Thyroid gland (tissue), 4 donors: ENCODE data around the gene PPP2R2C. TPM values are rescaled to one million over a fixed set of nuclear protein-coding genes. Genes with fewer than 3 reads are reported as not detected.

Experiments used
- DNase-seq, 2 donors: peaks; one replicate each; pipeline ENCODE4 v3.0.0-alpha.2; 2019
- H3K27ac ChIP-seq, 3 donors: fragments of 200-600 bp; sonication (generic); 1 replicate in 2 of 3; 2 replicates in 1 of 3; pipeline ENCODE4 v1.5.1; 2016 to 2019; ENCODE audit warnings: mild to moderate bottlenecking in 1 of 3, moderate library complexity in 1 of 3
- H3K27me3 ChIP-seq: fragments of 200-600 bp; sonication (generic); one replicate; pipeline ENCODE4 v1.5.1; 2019
- H3K36me3 ChIP-seq, 2 donors: fragments of 200-600 bp; sonication (generic); one replicate each; pipeline ENCODE4 v1.5.1; 2016 to 2019
- H3K4me1 ChIP-seq, 2 donors: fragments of 200-600 bp; sonication (generic); one replicate each; pipeline ENCODE4 v1.5.1; 2017 to 2019
- H3K4me3 ChIP-seq, 3 donors: fragments of 200-600 bp; sonication (generic); replicated peaks in 1 of 3; 1 replicate in 2 of 3; 2 replicates in 1 of 3; pipeline ENCODE4 v1.5.1; 2016; ENCODE audit warnings: mild to moderate bottlenecking in 1 of 3
- H3K9me3 ChIP-seq: fragments of 200-600 bp; sonication (generic); one replicate; pipeline ENCODE4 v1.5.1; 2017
- CTCF ChIP-seq, 6 experiments: fragments of 200-600 bp in 3 of 6; fragments of 450-650 bp in 3 of 6; sonication (generic) in 3 of 6; IDR thresholded peaks; one replicate each; pipeline ENCODE4 v1.5.1; 2016 to 2019; ENCODE audit warnings: antibody characterized with exemption in 6 of 6, mild to moderate bottlenecking in 2 of 6, inconsistent platforms in 1 of 6, moderate library complexity in 1 of 6
- POLR2A ChIP-seq, 2 donors: fragments of 450-650 bp; IDR thresholded peaks; one replicate each; pipeline ENCODE4 v1.6.1; 2017; ENCODE audit warnings: antibody characterized with exemption in 2 of 2, mild to moderate bottlenecking in 2 of 2, moderate library complexity in 1 of 2
- WGBS, 2 donors: methylation state at CpG; one replicate each; pipeline ENCODE4 v1.1.5; 2017; 5-methylcytosine and 5-hydroxymethylcytosine counted together
- intact Hi-C: fragments of 100-400 bp; cut with DNase I; formaldehyde crosslinking; loops from one replicate; pipeline ENCODE4 v1.15.1; 2023
- total RNA-seq, 4 donors: library from RNA; depleted of rRNA; stranded (reverse); fragments of >200 nt; gene quantifications; one replicate each; pipeline ENCODE4 v1.2.3, GENCODE V29; 2016

The PPP2R2C gene
- total RNA-seq, 4 donors from 2014 or later = 0.15 to 1.5 (median 0.33) TPM; not detected in 1

DNA sequence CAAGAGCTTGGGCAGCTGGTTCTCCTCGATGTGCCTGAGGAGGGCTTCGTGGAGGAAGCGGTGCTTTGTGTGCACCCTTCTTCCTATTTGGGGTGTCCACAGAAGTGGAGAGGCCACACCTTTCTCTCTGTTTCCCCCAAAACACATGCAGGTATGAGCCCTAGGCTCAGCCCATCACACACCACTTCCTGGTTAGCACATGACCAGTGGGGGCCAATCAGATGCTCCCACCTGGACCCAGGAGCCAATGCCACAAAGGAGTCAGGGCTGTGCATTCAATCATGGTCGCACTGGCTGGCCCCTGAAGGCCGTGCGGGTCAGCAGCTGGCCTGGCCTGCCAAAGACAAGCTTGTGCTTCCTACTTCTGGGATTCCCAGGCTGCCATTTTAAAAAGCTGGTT is 51.4 kb downstream of the PPP2R2C start:
- no peak overlapping the region for H3K4me3 ChIP-seq
- H3K36me3 ChIP-seq = no peaks in the 10 kb centered on the region
- H3K27ac ChIP-seq = no peak overlapping the region
- no peaks in the 10 kb centered on the region for H3K4me1 ChIP-seq
- no peak for DNase-seq
- no peak for TF ChIP-seq CTCF (IDR thresholded peaks at IDR 0.05)
- TF ChIP-seq POLR2A (IDR thresholded peaks at IDR 0.05) = no peak
- intact Hi-C loops = no loop called here
- H3K27me3 ChIP-seq = no peaks in the 10 kb centered on the region
- 94% methylated on average over 6 of the region's 6 CpGs; no CpG with 5 or more reads in 1 of the 2 donors for WGBS, 2 donors
- no peaks in the 10 kb centered on the region for H3K9me3 ChIP-seq

GRCh38 chr4:6420036-6420435 is 52.4 kb downstream of the PPP2R2C start:
- 75 to 80% methylated on average over 7 of the region's 7 CpGs for WGBS, 2 donors
- intact Hi-C loops = no loop called here

GRCh38 chr4:6419452-6420028 is 52.9 kb downstream of the PPP2R2C start:
- TF ChIP-seq CTCF (IDR thresholded peaks at IDR 0.05) = no peak
- no peak for TF ChIP-seq POLR2A (IDR thresholded peaks at IDR 0.05)
- intact Hi-C loops = no loop called here
- Histone ChIP-seq H3K4me3 (no peak overlapping the region), H3K9me3 (no peaks in the 10 kb centered on the region), H3K27ac (no peak overlapping the region), H3K4me1 (no peaks in the 10 kb centered on the region), H3K36me3 (no peaks in the 10 kb centered on the region), H3K27me3 (no peaks in the 10 kb centered on the region)
- DNase-seq = no peak
- 43 to 58% methylated on average over 6 of the region's 6 CpGs for WGBS, 2 donors

More at GRCh38 chr4:6420036-6420435, 52.4 kb downstream of the PPP2R2C start:
- Histone ChIP-seq H3K9me3 (no peaks in the 10 kb centered on the region), H3K4me1 (no peaks in the 10 kb centered on the region), H3K36me3 (no peaks in the 10 kb centered on the region), H3K27me3 (no peaks in the 10 kb centered on the region), H3K27ac (no peak overlapping the region), H3K4me3 (no peak overlapping the region)
- TF ChIP-seq CTCF (IDR thresholded peaks at IDR 0.05) = no peak
- no peak for TF ChIP-seq POLR2A (IDR thresholded peaks at IDR 0.05)
- no peak for DNase-seq

DNA sequence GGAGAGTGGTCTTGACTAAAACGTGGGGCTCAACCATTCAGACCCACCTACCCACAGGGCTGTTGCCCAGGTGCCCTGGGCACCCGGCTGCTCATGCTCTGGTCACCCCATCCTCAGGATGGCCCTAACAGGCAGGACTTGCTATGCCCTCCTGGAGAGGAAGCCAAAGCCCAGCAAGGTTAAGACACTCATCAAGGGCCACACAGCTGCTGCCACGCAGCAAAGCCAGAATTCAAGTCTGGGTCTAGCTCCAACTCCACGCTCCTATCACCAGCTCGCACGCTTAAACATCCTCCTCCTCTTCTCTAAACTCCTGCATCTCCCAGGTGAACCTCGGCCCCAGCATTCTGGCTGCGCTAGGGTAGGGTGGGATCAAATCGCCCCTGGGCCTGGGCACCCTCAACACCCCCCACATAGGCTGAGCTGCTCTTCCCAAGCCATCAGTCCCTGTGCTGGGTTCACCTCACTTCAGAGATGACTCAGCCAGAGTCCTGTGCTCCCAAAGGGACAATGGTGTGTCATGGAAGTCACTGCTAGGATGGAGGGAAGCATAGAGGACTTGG is 54.1 kb downstream of the PPP2R2C start:
- Histone ChIP-seq H3K4me3 (no peak overlapping the region), H3K4me1 (no peaks in the 10 kb centered on the region), H3K9me3 (no peaks in the 10 kb centered on the region), H3K27ac (no peak overlapping the region), H3K27me3 (no peaks in the 10 kb centered on the region), H3K36me3 (no peaks in the 10 kb centered on the region)
- no peak for TF ChIP-seq POLR2A (IDR thresholded peaks at IDR 0.05)
- TF ChIP-seq CTCF (IDR thresholded peaks at IDR 0.05) = no peak
- no peak for DNase-seq
- 87 to 91% methylated on average over 7 to 9 of the region's 9 CpGs for whole genome bisulfite sequencing, 2 donors
- intact Hi-C loops = no loop called here

GRCh38 chr4:6417516-6418050 is 54.8 kb downstream of the PPP2R2C start:
- WGBS, 2 donors = 47 to 71% methylated on average over 6 to 9 of the region's 12 CpGs
- Histone ChIP-seq H3K27me3 (no peaks in the 10 kb centered on the region), H3K4me1 (no peaks in the 10 kb centered on the region), H3K27ac (no peak overlapping the region), H3K36me3 (no peaks in the 10 kb centered on the region), H3K4me3 (no peak overlapping the region), H3K9me3 (no peaks in the 10 kb centered on the region)
- TF ChIP-seq POLR2A (IDR thresholded peaks at IDR 0.05) (no peak), CTCF (IDR thresholded peaks at IDR 0.05) (no peak)
- intact Hi-C loops = no loop called here
- no peak for DNase-seq
